Endothelial cell (in vitro differentiated cells): ENCODE data around the gene CYFIP1. TPM values are rescaled to one million over a fixed set of nuclear protein-coding genes. Genes with fewer than 3 reads are reported as not detected.

ENCODE experiments used
- DNase-seq: peaks from one replicate; pipeline ENCODE4 v3.0.0; 2021; ENCODE audit warnings: low spot score
- H3K27ac Mint-ChIP-seq: one replicate; pipeline ENCODE4 v1.8.0; 2021; ENCODE audit warnings: mixed read lengths, inconsistent platforms; ENCODE audit not compliant: unreplicated experiment
- H3K27me3 Mint-ChIP-seq: one replicate; pipeline ENCODE4 v1.8.0; 2021; ENCODE audit warnings: mild to moderate bottlenecking, moderate library complexity, mixed read lengths, inconsistent platforms; ENCODE audit not compliant: unreplicated experiment
- H3K36me3 Mint-ChIP-seq: one replicate; pipeline ENCODE4 v1.8.0; 2021; ENCODE audit warnings: mild to moderate bottlenecking, low read depth, mixed read lengths, inconsistent platforms; ENCODE audit not compliant: unreplicated experiment
- H3K4me1 Mint-ChIP-seq: one replicate; pipeline ENCODE4 v1.8.0; 2021; ENCODE audit warnings: mild to moderate bottlenecking, mixed read lengths, inconsistent platforms; ENCODE audit not compliant: unreplicated experiment
- H3K4me3 Mint-ChIP-seq: one replicate; pipeline ENCODE4 v1.8.0; 2021; ENCODE audit warnings: mild to moderate bottlenecking, mixed read lengths, inconsistent platforms; ENCODE audit not compliant: unreplicated experiment
- H3K9me3 Mint-ChIP-seq: one replicate; pipeline ENCODE4 v1.8.0; 2021; ENCODE audit warnings: mixed read lengths, inconsistent platforms; ENCODE audit not compliant: unreplicated experiment
- total RNA-seq: library from RNA; stranded (reverse); fragmentation: NEBNext Ultra II Directional; extraction: Animal tissue kit (Norgen Biotek cat#: 25700); gene quantifications from one replicate; pipeline ENCODE4 v1.2.1, GENCODE V29; 2021; ENCODE audit not compliant: unreplicated experiment
- TF ChIP-seq, protein P1 (sequence below): fragments of 200-600 bp; sonication (generic); IDR thresholded peaks from one replicate; pipeline ENCODE4 v1.5.0; 2021; ENCODE audit warnings: antibody characterized with exemption; ENCODE audit not compliant: unreplicated experiment

CYFIP1 gene
- total RNA-seq, 1 donor from 2014 or later: 154 TPM

DNA sequence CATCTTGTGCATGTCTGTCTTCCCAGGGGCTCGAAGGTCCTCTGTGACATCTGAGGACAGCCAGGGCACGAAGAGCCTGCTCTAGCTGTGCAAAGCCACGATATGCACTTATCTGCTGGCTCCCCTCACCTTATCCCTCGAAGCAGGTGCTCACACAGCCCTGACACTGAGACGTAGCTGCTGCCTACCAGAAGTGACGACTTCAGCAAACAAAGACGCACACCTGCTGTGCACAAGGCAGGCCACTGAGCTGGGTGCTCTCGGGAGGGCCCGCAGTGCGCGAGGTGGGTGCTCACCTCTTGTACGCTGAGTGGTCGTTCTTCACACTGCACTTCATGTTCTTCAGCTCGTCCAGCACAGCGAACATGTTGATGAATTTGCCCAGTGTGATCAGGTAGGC lies 37.3 kb downstream of the CYFIP1 start:
- no peaks in the 10 kb centered on the region for H3K4me1 Mint-ChIP-seq
- H3K36me3 Mint-ChIP-seq: peaks cover 30% of the 10 kb centered on the region
- no peak for DNase-seq

GRCh38 chr15:22942306-22942855 lies 37.8 kb downstream of the CYFIP1 start:
- Mint-ChIP-seq H3K9me3 (no peaks in the 10 kb centered on the region), H3K27ac (no peak overlapping the region), H3K4me3 (no peak overlapping the region), H3K36me3 (peaks cover 30% of the 10 kb centered on the region), H3K4me1 (no peaks in the 10 kb centered on the region), H3K27me3 (peaks cover 5% of the 10 kb centered on the region)
- no peak for DNase-seq
- TF ChIP-seq, protein P1, sequence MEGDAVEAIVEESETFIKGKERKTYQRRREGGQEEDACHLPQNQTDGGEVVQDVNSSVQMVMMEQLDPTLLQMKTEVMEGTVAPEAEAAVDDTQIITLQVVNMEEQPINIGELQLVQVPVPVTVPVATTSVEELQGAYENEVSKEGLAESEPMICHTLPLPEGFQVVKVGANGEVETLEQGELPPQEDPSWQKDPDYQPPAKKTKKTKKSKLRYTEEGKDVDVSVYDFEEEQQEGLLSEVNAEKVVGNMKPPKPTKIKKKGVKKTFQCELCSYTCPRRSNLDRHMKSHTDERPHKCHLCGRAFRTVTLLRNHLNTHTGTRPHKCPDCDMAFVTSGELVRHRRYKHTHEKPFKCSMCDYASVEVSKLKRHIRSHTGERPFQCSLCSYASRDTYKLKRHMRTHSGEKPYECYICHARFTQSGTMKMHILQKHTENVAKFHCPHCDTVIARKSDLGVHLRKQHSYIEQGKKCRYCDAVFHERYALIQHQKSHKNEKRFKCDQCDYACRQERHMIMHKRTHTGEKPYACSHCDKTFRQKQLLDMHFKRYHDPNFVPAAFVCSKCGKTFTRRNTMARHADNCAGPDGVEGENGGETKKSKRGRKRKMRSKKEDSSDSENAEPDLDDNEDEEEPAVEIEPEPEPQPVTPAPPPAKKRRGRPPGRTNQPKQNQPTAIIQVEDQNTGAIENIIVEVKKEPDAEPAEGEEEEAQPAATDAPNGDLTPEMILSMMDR: no peak

More for the DNA sequence above, 37.3 kb downstream of the CYFIP1 start:
- Mint-ChIP-seq H3K27ac (no peak overlapping the region), H3K4me3 (no peak overlapping the region), H3K27me3 (peaks cover 5% of the 10 kb centered on the region), H3K9me3 (no peaks in the 10 kb centered on the region)
- TF ChIP-seq, protein P1: no peak

- TF ChIP-seq, protein P1: no peak
- Mint-ChIP-seq H3K27me3 (peaks cover 7% of the 10 kb centered on the region), H3K9me3 (no peaks in the 10 kb centered on the region), H3K27ac (no peak overlapping the region), H3K4me1 (no peaks in the 10 kb centered on the region), H3K36me3 (peaks cover 30% of the 10 kb centered on the region), H3K4me3 (no peak overlapping the region)
- no peak for DNase-seq
Observed at GRCh38 chr15:22941179-22941578, 39.0 kb downstream of the CYFIP1 start.

DNA sequence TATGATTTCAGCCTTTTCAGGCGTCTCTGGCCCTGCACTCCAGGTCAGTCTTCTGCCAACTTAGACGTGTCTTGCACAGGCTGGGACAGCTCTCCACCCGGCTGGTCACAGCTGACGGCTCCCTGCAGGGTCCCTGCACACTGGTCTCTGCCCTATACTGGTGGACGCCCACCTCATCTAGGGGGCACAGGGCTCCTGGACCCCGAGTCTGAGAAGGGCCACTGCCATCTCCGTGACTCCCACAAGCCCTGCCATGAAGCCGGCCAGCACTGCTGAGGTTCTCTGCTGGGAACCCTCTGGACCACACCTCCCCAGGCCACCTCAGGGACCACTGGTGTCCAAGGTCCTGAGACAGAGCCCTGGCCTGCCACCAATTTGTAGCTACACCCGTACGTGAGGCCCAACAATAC lies 40.5 kb downstream of the CYFIP1 start:
- Mint-ChIP-seq H3K36me3 (peaks cover 43% of the 10 kb centered on the region), H3K4me1 (no peaks in the 10 kb centered on the region), H3K27ac (no peak overlapping the region), H3K9me3 (no peaks in the 10 kb centered on the region), H3K27me3 (peaks cover 6% of the 10 kb centered on the region), H3K4me3 (no peak overlapping the region)
- TF ChIP-seq, protein P1: no peak
- DNase-seq: no peak

GRCh38 chr15:22939051-22939450 lies 41.1 kb downstream of the CYFIP1 start:
- no peak overlapping the region for H3K27ac Mint-ChIP-seq
- peaks cover 39% of the 10 kb centered on the region for H3K36me3 Mint-ChIP-seq
- no peaks in the 10 kb centered on the region for H3K4me1 Mint-ChIP-seq
- TF ChIP-seq, protein P1: no peak
- no peak overlapping the region for H3K4me3 Mint-ChIP-seq
- H3K9me3 Mint-ChIP-seq: no peaks in the 10 kb centered on the region
- DNase-seq: no peak
- peaks cover 4% of the 10 kb centered on the region for H3K27me3 Mint-ChIP-seq
